H9 (cell line): ENCODE results near the gene OPN1SW. TPM values are rescaled to one million over a fixed set of nuclear protein-coding genes. Genes with fewer than 3 reads are reported as not detected.
A peak's percentile ranks its signal among the peaks of the same experiment; 100 is the strongest.

Experiments used
- DNase-seq: peaks from one replicate; pipeline ENCODE4 v3.0.0-alpha.2; 2017
- H2AFZ ChIP-seq: one replicate; pipeline ENCODE4 v1.6.1; 2013; ENCODE audit warnings: mild to moderate bottlenecking, low read length, control low read depth, moderate library complexity
- H2AK5ac ChIP-seq: 2 replicates; pipeline ENCODE4 v1.6.1; 2013; ENCODE audit warnings: low read length, control low read depth, mixed read lengths; ENCODE audit not compliant: insufficient read length
- H2BK120ac ChIP-seq: one replicate; pipeline ENCODE4 v1.6.1; 2013; ENCODE audit warnings: low read depth, mild to moderate bottlenecking, low read length, control low read depth, inconsistent platforms; ENCODE audit not compliant: poor library complexity, severe bottlenecking
- H2BK12ac ChIP-seq: 2 replicates; pipeline ENCODE4 v1.6.1; 2013; ENCODE audit warnings: low read length, control low read depth, mixed read lengths, low read depth; ENCODE audit not compliant: insufficient read length
- H2BK15ac ChIP-seq: 2 replicates; pipeline ENCODE4 v1.6.1; 2013; ENCODE audit warnings: low read depth, low read length, control low read depth
- H2BK20ac ChIP-seq: one replicate; pipeline ENCODE4 v1.6.1; 2013; ENCODE audit warnings: low read depth, mild to moderate bottlenecking, low read length, control low read depth, inconsistent platforms; ENCODE audit not compliant: poor library complexity, severe bottlenecking
- H2BK5ac ChIP-seq: 2 replicates; pipeline ENCODE4 v1.6.1; 2013; ENCODE audit warnings: low read length, control low read depth, mixed read lengths; ENCODE audit not compliant: insufficient read length
- H3K14ac ChIP-seq: 2 replicates; pipeline ENCODE4 v1.6.1; 2013; ENCODE audit warnings: low read length, control low read depth; ENCODE audit not compliant: insufficient read depth
- H3K18ac ChIP-seq: 2 replicates; pipeline ENCODE4 v1.6.1; 2013; ENCODE audit warnings: low read depth, mild to moderate bottlenecking, mixed read lengths, low read length, control low read depth; ENCODE audit not compliant: insufficient read length
- H3K23ac ChIP-seq: 2 replicates; pipeline ENCODE4 v1.6.1; 2013; ENCODE audit warnings: low read length, control low read depth, mixed read lengths, low read depth; ENCODE audit not compliant: insufficient read length
- H3K23me2 ChIP-seq: 2 replicates; pipeline ENCODE4 v1.6.1; 2013; ENCODE audit warnings: low read depth, mild to moderate bottlenecking, mixed read lengths, low read length, control low read depth; ENCODE audit not compliant: insufficient read length, poor library complexity, severe bottlenecking
- H3K27ac ChIP-seq: 2 replicates; pipeline ENCODE4 v1.5.1; 2013; ENCODE audit warnings: low read length, control low read depth, mixed read lengths, low read depth; ENCODE audit not compliant: insufficient read length
- H3K27me3 ChIP-seq: 2 replicates; pipeline ENCODE4 v1.6.1; 2013; ENCODE audit warnings: low read length, control low read depth, inconsistent platforms; ENCODE audit not compliant: insufficient read depth
- H3K4ac ChIP-seq: 2 replicates; pipeline ENCODE4 v1.6.1; 2013; ENCODE audit warnings: low read depth, mild to moderate bottlenecking, control low read depth, inconsistent platforms, low read length, moderate library complexity
- H3K4me1 ChIP-seq: 2 replicates; pipeline ENCODE4 v1.6.1; 2013; ENCODE audit warnings: low read length, control low read depth, inconsistent platforms; ENCODE audit not compliant: insufficient read depth
- H3K4me2 ChIP-seq: 2 replicates; pipeline ENCODE4 v1.6.1; 2013; ENCODE audit warnings: low read length, control low read depth, mixed read lengths; ENCODE audit not compliant: insufficient read length, insufficient read depth
- H3K56ac ChIP-seq: 2 replicates; pipeline ENCODE4 v1.6.1; 2013; ENCODE audit warnings: low read depth, mild to moderate bottlenecking, mixed read lengths, low read length, control low read depth; ENCODE audit not compliant: insufficient read length
- H3K79me1 ChIP-seq: 2 replicates; pipeline ENCODE4 v1.6.1; 2013; ENCODE audit warnings: low read depth, mild to moderate bottlenecking, moderate library complexity, low read length, control low read depth, inconsistent platforms; ENCODE audit not compliant: insufficient read depth, poor library complexity, severe bottlenecking
- H3K79me2 ChIP-seq: 2 replicates; pipeline ENCODE4 v1.6.1; 2013; ENCODE audit warnings: low read length, control low read depth, inconsistent platforms; ENCODE audit not compliant: insufficient read depth
- H3K9ac ChIP-seq: 2 replicates; pipeline ENCODE4 v1.6.1; 2013; ENCODE audit warnings: low read length, control low read depth, mixed read lengths; ENCODE audit not compliant: insufficient read length; ENCODE audit errors: extremely low read depth
- H3K9me3 ChIP-seq: one replicate; pipeline ENCODE4 v1.6.1; 2013; ENCODE audit warnings: low read depth, low read length, inconsistent platforms; ENCODE audit not compliant: control insufficient read depth
- H3T11ph ChIP-seq: one replicate; pipeline ENCODE4 v1.6.1; 2013; ENCODE audit warnings: mild to moderate bottlenecking, low read length, control low read depth, inconsistent platforms
- H4K20me1 ChIP-seq: one replicate; pipeline ENCODE4 v1.6.1; 2013; ENCODE audit not compliant: control insufficient read depth, insufficient read length, insufficient read depth
- H4K5ac ChIP-seq: 2 replicates; pipeline ENCODE4 v1.6.1; 2013; ENCODE audit warnings: low read depth, mild to moderate bottlenecking, mixed read lengths, low read length, control low read depth; ENCODE audit not compliant: insufficient read length
- H4K8ac ChIP-seq: replicated peaks from 2 replicates; pipeline ENCODE4 v1.6.1; 2013; ENCODE audit warnings: low read length, control low read depth, mixed read lengths, low read depth; ENCODE audit not compliant: insufficient read length
- H4K91ac ChIP-seq: 2 replicates; pipeline ENCODE4 v1.6.1; 2013; ENCODE audit warnings: low read depth, mild to moderate bottlenecking, moderate library complexity, mixed read lengths, low read length, control low read depth; ENCODE audit not compliant: insufficient read length
- H3K27ac Mint-ChIP-seq, 3 experiments: 2 replicates in 2 of 3; 3 replicates in 1 of 3; pipeline ENCODE4 v1.8.0; 2020 to 2021; ENCODE audit warnings: mixed read lengths in 3 of 3, mild to moderate bottlenecking in 1 of 3, moderate library complexity in 1 of 3
- H3K27me3 Mint-ChIP-seq: 2 replicates; pipeline ENCODE4 v1.8.0; 2021; ENCODE audit warnings: low read depth, mild to moderate bottlenecking, moderate library complexity, mixed read lengths
- H3K36me3 Mint-ChIP-seq, 3 experiments: 2 replicates in 2 of 3; 3 replicates in 1 of 3; pipeline ENCODE4 v1.8.0; 2020 to 2021; ENCODE audit warnings: low read depth in 3 of 3, mixed read lengths in 3 of 3; ENCODE audit not compliant: insufficient read depth in 1 of 3
- H3K4me1 Mint-ChIP-seq, 2 experiments: 2 replicates each; pipeline ENCODE4 v1.8.0; 2020; ENCODE audit warnings: mixed read lengths in 2 of 2
- H3K4me3 Mint-ChIP-seq, 2 experiments: 2 replicates in 1 of 2; 3 replicates in 1 of 2; pipeline ENCODE4 v1.8.0; 2020 to 2021; ENCODE audit warnings: mild to moderate bottlenecking in 2 of 2, mixed read lengths in 2 of 2, moderate library complexity in 1 of 2
- H3K9me3 Mint-ChIP-seq, 2 experiments: 2 replicates in 1 of 2; 3 replicates in 1 of 2; pipeline ENCODE4 v1.8.0; 2020; ENCODE audit warnings: mild to moderate bottlenecking in 2 of 2, mixed read lengths in 2 of 2, moderate library complexity in 1 of 2
- CTCF ChIP-seq: fragments of 200-600 bp; sonication (generic); conservative IDR thresholded peaks from 3 replicates; pipeline ENCODE4 v1.8.0; 2021; ENCODE audit warnings: antibody characterized with exemption, mild to moderate bottlenecking
- WGBS: extraction: QIAGEN DNeasy Blood & Tissue Kit; methylation state at CpG from one replicate; pipeline ENCODE4 v1.1.7; 2013; ENCODE audit warnings: missing lambda C conversion rate, low lambda C conversion rate, mixed read lengths; ENCODE audit not compliant: insufficient read length; ENCODE audit errors: extremely low coverage; 5-methylcytosine and 5-hydroxymethylcytosine counted together
- total RNA-seq: library from RNA; stranded (reverse); gene quantifications from 2 replicates; pipeline ENCODE4 v1.2.1, GENCODE V29; 2021

Gene OPN1SW
- total RNA-seq, 1 experiment from 2014 or later = not detected

- Histone ChIP-seq H3K14ac (no peak overlapping the region), H3K79me2 (no peaks in the 10 kb centered on the region), H4K8ac (no peak overlapping the region), H3K23ac (no peak overlapping the region), H4K20me1 (no peaks in the 10 kb centered on the region), H2BK12ac (no peak overlapping the region), H3K4ac (no peak overlapping the region), H3K79me1 (no peaks in the 10 kb centered on the region), H3K18ac (no peak overlapping the region), H4K5ac (no peak overlapping the region), H2AFZ (no peak overlapping the region), H2AK5ac (no peak overlapping the region), H2BK15ac (no peak overlapping the region), H3K4me2 (no peak overlapping the region), H3T11ph (no peak overlapping the region), H3K27me3 (no peaks in the 10 kb centered on the region), H4K91ac (no peak overlapping the region), H3K9ac (no peak overlapping the region), H3K9me3 (no peaks in the 10 kb centered on the region), H2BK20ac (no peak overlapping the region), H2BK5ac (no peak overlapping the region), H3K23me2 (no peaks in the 10 kb centered on the region), H3K4me1 (no peaks in the 10 kb centered on the region), H3K56ac (no peak overlapping the region), H3K27ac (no peak overlapping the region), H2BK120ac (no peak overlapping the region)
- no peak for DNase-seq
- TF ChIP-seq CTCF = no peak
- Mint-ChIP-seq H3K36me3 (peaks cover 50 to 79% (median 70%) of the 10 kb centered on the region in 3 experiments), H3K27ac (0 out of 7 replicates have a peak overlapping the region, but pooled peaks of 1 of the 3 experiments have one; percentile 10), H3K4me3 (no peak overlapping the region), H3K27me3 (peaks cover under 1% of the 10 kb centered on the region; the same call in 1 of the 2 replicates), H3K9me3 (no peaks in the 10 kb centered on the region; a peak in 1 of 5 replicates), H3K4me1 (no peaks in the 10 kb centered on the region)
- WGBS = no CpG with 5 or more reads among the region's 2 CpGs
Measured at GRCh38 chr7:128770233-128770632, 5.4 kb downstream of the OPN1SW start.
